Measurements from ENCODE around the gene MMP24.
"Not testable (repeated sequence)": the region's sequence is repeated elsewhere in the genome, so short reads cannot be mapped to it uniquely, and the experiment has no call there.

Gene MMP24

GRCh38 chr20:35226126-35226883 lies at the start of gene MMP24:
TSS of gene MMP24 (plus strand) at chr20:35226690. CDS start at chr20:35226739, 49 bp downstream.
- no peak for TF ChIP-seq CTCF (conservative IDR thresholded peaks at IDR 0.05)
- no peak for TF ChIP-seq ZFX (IDR thresholded peaks at IDR 0.05)
- no peak within 1 kb of the TSS for H3K27ac ChIP-seq

- TF ChIP-seq ZFX (IDR thresholded peaks at IDR 0.05), result no peak
- no peak for TF ChIP-seq CTCF (conservative IDR thresholded peaks at IDR 0.05)
- H3K27ac ChIP-seq, result no peak overlapping the region
Measured at GRCh38 chr20:35179292-35180212, 46.9 kb upstream of the MMP24 start.

- TF ChIP-seq ZFX (IDR thresholded peaks at IDR 0.05) (no peak), CTCF (conservative IDR thresholded peaks at IDR 0.05) (no peak)
- no peak overlapping the region for H3K27ac ChIP-seq
Measured at GRCh38 chr20:35180266-35180665, 46.2 kb upstream of the MMP24 start.

- H3K27ac ChIP-seq, result no peak overlapping the region
- TF ChIP-seq CTCF (conservative IDR thresholded peaks at IDR 0.05) (no peak), ZFX (IDR thresholded peaks at IDR 0.05) (no peak)
Measured at GRCh38 chr20:35181731-35182130, 44.8 kb upstream of the MMP24 start.

GRCh38 chr20:35186691-35187289 lies 39.7 kb upstream of the MMP24 start:
- H3K27ac ChIP-seq, result not testable (repeated sequence)

- no peak overlapping the region for H3K27ac ChIP-seq
- TF ChIP-seq CTCF (conservative IDR thresholded peaks at IDR 0.05), result no peak
- TF ChIP-seq ZFX (IDR thresholded peaks at IDR 0.05), result no peak
Measured at GRCh38 chr20:35187584-35188190, 38.8 kb upstream of the MMP24 start.

- H3K27ac ChIP-seq, result not testable (repeated sequence)
Measured at GRCh38 chr20:35189223-35189622, 37.3 kb upstream of the MMP24 start.

GRCh38 chr20:35190556-35190955 lies 35.9 kb upstream of the MMP24 start:
- TF ChIP-seq CTCF (conservative IDR thresholded peaks at IDR 0.05) (no peak), ZFX (IDR thresholded peaks at IDR 0.05) (no peak)
- no peak overlapping the region for H3K27ac ChIP-seq
